Kidney tubule cell (primary cell): Measurements from ENCODE around the gene SAT2.
A peak's percentile ranks its signal among the peaks of the same experiment; 100 is the strongest.
"Not testable (repeated sequence)": the region's sequence is repeated elsewhere in the genome, so short reads cannot be mapped to it uniquely, and the experiment has no call there.

Source experiments
- DNase-seq: peaks from one replicate; pipeline ENCODE4 v3.0.0-alpha.2; 2018; ENCODE audit warnings: low spot score

The SAT2 gene

DNA sequence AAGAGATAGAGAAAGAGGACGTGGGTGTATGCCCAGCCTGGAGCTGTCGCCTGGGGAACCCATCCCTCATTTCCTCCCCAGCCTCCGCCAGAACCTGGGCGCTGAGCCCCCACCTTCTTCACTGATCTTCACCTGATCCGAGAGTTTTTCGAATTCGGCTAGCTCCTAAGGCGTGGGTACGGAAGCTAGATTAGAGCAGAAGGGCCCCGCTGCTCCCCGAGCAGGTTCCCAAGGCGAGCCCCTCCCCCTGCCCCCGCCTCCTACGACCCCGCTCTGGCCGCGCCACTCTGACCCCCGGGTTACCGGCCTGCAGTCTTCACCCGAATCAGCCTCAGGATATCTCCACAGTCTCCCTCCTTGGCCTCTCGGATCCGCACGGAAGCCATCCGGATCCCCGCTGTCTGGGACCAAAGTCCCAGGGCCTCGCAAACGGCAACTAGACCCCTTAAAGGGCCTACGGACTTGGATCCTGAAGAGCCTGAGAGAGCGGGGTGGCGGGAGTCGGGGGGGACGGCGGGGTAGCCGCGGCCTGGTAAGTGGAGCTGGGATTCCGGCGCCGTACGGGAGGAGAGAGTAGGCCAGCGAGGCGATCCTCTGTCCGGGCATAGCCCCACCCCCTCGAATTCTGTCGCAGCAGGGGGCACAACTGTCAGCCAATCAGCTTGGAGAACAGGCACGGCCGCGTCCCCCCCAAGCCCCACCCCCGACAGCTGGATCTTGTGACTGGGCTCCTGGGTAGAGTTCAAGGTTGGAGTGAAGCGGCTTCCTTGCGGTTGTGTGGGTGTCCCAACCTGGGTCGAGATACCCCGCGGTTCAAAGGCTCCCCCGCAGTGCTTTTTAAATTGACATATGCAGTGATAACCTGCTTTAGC is at the start of gene SAT2:
Gene SAT2, minus strand, starts transcription at position 572 of the 872 bp plus-strand sequence. Its CDS starts 186 bp downstream, at position 386.
- peak; percentile 94 for DNase-seq

DNA sequence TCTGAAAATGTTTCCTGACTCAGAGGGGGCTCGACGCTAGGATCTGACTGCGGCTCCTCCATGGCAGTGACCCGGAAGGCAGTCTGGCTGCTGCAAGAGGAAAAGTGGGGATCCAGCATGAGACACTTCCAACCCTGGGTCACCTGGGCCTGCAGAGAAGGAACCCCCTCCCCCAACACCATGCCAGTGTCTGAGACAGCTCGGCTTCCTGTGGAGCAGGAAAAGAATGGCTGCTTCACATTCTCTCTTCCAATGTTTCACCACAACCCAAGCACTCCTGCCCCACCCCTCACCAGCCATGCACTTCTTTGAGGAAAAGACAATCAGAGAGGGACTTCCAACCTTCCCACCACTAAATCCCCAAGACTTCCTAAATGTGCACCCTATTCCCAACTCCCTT is 48.9 kb upstream of the SAT2 start:
- no peak for DNase-seq

DNA sequence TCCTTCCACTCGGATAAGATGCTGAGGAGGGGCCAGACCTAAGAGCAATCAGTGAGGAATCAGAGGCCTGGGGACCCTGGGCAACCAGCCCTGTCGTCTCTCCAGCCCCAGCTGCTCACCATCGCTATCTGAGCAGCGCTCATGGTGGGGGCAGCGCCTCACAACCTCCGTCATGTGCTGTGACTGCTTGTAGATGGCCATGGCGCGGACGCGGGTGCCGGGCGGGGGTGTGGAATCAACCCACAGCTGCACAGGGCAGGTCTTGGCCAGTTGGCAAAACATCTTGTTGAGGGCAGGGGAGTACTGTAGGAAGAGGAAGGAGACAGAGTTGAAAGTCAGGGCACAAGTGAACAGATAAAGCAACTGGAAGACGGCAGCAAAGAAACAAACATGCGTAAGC is 47.3 kb upstream of the SAT2 start:
- no peak for DNase-seq

DNA sequence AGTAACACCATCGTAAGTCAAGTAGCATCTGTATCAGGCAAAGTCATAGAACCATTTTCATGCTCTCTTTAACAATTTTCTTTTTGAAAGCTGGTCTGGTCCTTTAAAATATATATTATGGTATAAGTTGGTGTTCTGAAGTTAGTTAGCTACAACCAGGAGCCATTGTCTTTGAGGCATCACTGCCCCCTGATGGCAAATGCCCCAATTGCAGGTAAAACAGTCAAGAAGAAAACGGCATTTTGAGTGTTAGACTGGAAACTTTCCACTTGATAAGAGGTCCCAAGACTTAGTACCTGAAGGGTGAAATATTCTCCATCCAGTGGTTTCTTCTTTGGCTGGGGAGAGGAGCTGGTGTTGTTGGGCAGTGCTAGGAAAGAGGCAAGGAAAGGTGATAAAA is 45.6 kb upstream of the SAT2 start:
- DNase-seq = no peak

DNA sequence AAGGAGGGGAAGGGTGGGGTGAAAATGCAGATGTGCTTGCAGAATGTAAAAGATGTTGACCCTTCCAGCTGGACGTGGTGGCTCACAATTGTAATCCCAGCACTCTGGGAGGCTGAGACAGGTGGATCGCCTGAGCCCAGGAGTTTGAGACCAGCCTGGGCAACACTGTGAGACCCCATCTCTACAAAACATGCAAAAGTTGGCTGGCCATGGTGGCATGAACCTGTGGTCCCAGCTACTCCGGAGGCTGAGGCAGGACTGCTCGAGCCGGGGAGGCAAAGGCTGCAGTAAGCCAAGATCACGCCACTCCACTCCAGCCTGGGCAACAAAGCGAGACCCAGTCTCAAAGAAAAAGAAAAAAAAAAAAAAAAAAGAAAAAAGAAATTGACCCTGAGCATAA is 40.9 kb upstream of the SAT2 start:
- no peak for DNase-seq

DNA sequence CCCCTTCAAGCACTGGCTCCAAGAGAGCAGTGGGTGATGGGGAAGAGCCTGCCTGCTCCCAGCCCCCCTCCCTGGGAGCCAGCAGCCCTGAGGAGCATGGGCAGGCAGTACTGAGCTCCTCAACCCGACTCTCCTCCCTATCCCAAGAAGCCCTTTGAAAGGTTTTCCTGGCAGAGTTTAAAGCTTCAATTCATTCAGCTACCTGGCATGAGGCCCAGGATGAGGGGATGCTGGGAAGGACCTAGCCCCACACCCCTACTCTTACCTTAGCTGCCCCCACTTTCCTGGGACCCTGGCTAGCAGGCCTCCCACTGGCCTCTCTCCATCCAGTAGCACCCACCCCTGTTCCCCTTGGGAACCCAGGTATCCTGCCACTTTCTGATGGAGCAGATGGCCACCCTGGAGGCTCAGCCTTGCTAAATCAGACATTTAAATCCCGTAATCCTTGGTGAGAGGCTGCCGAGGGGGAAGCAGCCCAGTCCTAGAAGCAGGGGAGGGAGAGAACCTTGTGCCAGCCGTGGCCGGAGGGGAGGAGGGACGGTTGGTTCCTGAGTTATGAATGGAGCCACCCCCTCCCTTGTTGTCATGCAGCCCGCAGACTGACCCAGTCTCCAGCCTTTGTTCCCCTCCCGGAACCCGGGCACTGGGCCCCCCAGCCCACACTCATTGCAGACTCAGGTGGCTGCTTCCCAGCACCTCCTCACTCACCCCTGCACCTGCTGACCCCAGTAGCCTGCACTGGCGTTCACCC is 40.2 kb upstream of the SAT2 start:
- no peak for DNase-seq

DNA sequence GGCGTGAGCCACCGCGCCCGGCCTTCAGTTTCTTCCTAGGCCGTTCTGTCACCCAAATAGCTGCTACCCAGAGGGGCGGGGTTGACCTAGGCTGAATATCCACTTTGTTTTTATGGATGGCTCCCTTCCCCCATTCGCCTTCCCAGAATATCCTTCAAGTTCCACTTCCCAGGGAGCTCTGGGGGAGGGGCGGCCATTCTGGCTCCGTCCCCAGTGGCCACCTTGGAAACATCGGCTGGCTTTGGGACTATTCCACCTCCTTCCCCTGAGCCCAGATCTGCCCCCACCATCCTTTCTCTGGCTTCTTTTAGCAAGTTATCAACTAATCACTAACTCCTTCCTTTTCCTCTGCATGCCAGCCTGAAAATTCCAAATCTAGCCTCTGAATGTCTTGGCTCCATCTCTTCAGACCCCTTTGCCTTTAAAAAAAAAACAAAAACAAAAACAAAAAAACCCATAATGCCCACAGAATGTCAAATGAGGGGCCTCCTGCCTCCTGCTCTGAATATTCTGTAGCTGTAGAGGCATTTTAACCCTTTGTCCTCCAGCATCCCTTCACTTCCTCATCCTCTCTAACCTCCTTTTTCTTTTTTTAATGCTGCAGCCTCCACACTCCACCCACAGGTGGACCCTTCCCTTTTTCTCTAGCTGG is 29.5 kb upstream of the SAT2 start:
- no peak for DNase-seq

DNA sequence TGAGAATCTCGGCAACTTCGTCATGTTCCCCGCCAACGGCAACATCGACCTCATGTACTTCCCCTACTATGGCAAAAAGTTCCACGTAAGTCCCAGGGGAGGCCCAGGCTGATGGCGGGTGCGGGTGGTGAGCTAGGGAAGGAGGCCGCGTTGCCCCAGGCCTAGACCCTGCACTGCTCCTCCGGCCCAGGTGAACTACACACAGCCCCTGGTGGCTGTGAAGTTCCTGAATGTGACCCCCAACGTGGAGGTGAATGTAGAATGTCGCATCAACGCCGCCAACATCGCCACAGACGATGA is 27.9 kb upstream of the SAT2 start:
- no peak for DNase-seq

DNA sequence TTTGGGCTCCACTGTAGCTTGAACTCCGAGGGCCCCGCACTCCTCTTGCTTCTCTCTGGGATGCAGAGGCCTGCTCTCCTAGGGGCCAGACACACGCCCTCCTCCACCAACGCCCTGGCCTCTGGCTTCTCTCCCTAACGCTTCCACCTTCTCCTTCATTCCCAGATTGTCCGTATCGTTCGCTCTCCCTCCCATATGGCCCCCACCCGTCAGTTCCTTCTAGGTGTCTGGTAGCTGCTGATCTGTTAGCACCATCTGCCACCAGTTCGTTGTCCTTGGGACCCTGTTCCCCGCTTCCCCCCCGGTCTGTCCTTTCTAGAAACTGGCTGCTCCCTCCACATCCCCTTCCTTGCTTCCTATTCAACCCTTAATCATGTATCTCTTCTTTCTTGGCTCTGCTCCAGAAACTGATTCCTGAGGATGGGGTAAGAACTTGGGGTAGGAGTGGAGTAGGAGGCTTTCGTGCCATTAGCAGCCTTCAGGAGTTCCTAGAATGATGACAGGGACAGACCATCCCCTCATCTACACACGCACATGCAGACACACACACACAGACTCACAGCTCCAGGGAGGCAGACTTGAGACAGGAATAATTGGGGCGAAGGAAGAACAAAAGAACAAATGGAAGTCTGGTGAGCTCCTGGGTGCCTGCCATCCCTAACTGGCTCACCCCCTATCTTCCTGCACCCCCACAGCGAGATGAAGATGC is 27.4 kb upstream of the SAT2 start:
- no peak for DNase-seq

DNA sequence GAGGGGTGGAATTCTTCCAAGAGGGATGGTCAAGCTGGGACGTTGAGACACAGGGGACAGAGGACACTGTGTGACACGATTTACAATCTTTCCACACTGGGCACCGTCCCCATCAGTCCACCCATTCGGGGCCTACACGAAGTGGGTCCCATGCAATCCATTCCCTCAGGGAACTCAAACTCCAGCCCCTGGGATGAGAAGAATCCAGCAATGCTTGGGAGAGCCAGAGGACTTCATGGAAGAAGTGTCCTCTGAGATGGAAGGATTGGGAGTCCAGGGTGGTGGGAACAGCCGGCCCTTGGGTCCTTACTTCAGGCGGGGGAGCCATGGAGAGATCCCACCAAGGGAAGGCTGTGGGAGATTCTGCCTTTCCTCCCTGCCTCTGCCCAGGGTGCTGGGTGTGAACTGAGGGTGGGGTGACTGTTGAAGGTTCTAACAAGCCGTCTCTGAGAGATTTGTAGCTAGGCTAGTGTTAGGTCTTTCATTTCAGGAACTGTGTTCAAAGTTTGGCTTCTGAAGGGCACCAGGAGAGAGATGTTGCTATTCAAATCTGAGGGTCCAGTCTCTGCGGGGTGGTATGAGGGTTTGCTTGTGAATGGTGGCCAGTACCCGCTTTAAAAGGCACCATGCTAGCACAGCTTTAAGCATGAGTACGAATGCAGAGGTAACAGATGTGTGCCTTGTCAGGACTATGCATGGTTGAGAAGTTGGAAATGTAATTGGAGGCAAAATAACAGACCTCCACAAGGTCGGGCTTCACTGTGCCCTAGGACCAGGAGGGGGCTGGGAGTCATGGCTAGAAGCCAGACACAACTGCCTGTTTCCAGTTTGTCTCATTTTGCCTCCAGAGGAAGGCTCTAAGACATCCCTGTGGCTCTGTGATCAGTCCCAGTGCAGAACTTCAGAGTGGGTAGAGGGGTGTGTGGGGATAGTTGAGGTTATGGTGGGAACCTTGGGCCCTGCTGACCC is 25.1 kb upstream of the SAT2 start:
- DNase-seq = no peak

DNA sequence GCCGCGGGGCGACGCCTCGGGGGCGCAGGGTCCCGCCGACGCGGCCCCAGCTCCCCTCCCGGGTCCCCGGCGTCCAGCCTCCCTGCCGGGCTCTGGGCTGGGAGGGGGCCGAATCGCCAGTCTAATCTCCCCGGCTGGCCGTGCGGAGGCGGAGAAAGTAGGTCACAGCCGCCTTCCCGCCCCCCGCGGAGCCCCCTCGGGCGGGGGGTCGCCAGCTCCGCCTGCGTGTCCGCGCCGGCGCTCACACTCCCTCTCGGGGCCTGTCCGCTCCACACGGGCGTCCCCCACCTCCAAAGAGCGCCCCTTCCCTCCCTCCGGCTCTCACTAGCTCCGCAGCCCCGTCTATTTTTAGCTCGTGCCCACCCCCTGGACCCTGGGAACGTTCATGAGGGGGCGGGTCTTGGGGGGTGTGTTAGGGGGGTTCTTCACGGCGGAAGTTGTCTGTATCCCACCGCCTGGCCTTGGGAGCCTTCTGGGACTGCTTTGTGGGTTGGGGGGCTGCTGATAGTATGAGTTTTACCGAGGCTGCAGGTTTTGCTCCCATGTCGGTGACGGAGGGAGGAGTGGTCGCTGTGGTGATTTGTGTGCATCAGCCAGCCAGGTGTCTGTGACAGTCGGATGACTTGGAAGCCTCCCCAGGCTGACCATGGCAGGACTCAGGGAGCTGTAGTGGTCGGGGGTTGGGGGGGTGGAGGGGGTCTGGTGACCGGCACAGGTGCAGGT is 24.2 kb upstream of the SAT2 start:
- no peak for DNase-seq

DNA sequence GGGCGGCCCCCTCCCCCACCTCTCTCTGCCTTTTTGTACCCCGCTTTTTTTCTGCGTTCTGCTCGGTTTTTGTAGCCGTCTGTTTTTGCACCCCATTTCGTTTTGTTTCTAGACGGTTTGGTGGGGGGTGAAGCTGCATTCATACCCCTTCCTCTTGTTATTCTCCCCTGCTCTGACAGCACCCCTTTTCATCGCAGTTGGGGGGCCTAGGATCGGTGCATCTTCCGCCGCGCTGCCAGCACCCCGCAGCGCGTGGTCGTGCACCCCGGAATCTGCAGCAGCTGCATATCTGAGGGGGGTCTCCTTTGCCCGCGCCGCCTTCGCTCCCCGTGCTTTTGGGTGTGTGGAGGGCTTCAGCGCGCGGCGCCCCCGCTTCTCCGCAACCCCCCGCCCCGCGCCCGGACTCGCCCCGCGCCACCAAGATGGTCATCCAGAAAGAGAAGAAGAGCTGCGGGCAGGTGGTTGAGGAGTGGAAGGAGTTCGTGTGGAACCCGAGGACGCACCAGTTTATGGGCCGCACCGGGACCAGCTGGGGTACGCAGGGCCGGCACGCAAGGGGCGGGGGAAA is 23.6 kb upstream of the SAT2 start:
- DNase-seq = no peak

DNA sequence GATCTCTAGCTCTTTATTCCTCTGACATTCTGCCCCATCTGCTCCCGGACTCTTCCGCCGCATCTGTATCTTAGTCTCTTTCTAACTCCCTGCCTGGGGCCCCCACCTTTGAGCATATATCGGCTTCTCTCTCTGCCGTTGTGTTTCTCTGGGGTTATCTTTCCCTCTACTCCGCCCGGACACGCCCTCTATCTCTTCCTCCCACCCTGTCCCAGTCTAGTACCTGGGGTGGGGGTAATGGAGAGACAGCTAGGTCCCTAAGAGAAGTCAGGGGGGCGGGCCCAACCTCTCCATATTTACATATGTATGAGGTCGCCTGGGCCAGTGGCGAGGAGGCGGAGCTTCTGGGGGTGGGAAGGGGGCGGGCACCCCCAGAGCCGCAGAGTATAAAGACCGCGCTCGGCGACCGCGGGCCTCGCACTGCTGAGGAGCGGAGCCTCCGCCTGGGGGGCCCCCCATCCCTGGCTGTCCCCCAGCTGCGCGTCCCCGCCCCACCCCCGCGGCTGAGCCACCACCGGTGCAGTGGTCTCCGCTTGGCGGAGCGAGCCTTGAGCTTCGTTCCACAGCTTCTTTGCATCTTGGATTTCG is 23.0 kb upstream of the SAT2 start, which contains the start of gene ATP1B2:
Gene ATP1B2, plus strand, starts transcription at position 418 of the 588 bp plus-strand sequence. CDS start 593 bp downstream, outside the sequence.
- peak; percentile 20 for DNase-seq

DNA sequence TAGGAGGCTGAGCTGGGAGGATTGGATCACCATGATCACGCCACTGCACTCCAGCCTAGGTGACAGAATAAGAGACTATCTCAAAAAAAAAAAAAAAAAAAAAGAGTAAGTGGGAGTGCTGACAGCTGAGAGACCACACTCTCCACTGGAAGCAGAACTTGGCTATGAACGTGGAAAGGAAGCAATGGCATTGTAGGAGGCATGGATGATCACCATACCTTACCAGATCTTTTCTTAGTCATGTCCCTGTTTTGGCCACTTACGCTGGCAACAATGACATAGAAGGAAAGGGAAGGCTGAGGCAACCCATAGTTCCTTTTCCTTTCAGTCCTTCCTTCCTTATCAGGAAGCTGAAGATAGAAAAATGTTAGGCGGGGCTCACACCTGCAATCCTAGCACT is 19.4 kb upstream of the SAT2 start:
- DNase-seq = no peak

DNA sequence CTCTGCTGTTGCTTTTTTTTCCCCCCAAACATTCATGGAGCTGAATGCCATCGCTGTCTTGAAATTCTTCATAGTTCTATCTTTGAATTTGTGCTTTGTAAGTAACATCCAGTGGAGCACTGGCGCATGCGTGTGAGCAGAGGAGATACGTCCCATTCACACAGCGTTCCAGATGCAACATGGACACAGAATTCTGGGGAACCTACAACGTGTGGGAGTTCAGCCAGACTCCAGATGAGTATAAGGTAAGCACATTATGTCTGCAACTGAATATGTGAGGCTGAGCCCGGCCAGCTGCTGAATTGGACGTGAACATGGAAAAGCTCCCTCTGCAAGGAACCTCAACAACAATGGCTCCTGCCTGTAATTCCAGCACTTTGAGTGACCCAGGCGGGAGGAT is 18.8 kb upstream of the SAT2 start:
- no peak for DNase-seq

DNA sequence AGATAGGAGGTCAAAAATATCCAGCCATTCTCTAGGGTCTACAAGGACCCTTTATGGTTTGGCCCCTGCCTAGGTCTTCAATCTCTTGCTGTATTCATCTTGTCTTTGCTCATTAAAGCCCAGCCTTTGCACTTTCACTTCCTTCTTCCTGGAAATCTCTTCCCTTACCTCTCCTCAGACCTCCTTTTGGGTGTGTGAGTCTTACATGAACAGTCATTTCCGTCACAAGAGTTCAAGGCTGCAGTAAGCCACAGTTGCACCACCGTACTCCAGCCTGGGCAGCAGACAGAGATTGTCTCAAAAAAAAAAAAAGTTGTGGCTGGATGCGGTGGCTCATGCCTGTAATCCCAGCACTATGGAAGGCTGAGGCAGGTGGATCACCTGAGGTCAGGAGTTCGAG is 17.2 kb upstream of the SAT2 start:
- no peak for DNase-seq

DNA sequence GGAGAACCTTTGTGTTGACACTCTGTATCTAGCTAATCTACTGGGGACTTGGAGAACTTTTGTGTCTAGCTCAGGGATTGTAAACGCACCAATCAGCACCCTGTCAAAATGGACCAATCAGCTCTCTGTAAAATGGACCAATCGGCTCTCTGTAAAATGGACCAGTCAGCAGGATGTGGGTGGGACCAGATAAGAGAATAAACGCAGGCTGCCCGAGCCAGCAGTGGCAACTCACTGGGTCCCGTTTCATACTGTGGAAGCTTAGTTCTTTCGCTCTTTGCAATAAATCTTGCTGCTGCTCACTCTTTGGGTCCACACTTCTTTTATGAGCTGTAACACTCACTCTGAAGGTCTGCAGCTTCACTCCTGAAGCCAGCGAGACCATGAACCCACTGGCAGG is 14.0 kb upstream of the SAT2 start:
- not testable (repeated sequence) for DNase-seq

DNA sequence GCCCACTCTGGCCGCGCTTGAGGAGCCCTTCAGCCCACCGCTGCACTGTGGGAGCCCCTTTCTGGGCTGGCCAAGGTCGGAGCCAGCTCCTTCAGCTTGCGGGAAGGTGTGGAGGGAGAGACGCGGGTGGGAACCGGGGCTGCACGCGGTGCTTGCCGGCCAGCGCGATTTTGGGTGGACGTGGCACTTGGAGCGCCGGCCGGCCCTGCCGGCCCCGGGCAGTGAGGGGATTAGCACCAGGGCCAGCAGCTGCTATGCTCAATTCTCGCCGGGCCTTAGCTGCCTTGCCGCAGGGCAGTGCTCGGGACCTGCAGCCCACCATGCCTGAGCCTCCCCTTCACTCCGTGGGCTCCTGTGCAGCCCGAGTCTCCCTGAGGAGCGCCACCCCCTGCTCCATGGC is 13.2 kb upstream of the SAT2 start:
- no peak for DNase-seq

DNA sequence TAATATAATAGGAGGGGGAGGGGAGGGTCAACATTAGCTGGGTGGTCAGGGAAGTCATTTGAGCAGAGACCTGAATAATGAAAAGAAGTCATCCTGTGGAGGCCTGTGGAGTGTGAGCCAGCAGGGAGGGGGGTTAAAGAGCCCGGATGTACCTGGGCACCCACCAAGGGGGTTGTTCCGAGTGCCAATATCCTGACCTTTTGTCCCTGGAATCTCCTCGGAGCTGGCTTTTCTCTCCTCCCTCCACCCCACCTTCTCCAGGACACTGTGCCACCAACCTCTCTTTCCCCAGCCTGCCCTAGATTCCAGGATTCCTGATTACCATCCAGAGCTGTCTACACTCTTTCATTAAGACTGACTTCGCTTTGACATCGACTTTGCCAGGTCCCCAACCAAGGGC is 8.5 kb upstream of the SAT2 start:
- no peak for DNase-seq

DNA sequence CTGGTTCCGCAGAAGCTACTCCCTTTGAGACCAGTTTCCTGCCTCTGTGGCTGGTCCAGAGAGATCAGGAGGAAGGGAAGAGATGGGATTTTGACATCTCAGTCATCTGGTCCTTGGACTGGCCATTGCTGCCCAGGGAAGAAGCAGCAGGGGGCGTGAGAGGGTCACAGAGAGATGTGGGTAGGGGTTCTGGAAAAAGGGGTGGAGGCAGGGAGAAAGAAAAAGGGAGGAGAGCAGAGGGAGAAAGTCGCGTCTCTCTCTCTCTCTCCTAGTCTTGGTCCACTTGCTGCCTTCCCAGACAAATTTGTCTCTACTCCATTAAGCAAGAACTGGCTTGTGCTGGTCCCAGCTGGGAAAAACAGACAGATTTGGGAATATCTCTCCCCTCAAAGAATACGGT is 6.8 kb upstream of the SAT2 start:
- peak; percentile 33 for DNase-seq
